HepG2 (cell line): Measurements from ENCODE around the gene MUL1. TPM values are rescaled to one million over a fixed set of nuclear protein-coding genes. Genes with fewer than 3 reads are reported as not detected.
A peak's percentile ranks its signal among the peaks of the same experiment; 100 is the strongest.

Experiments used
- ATAC-seq: fragments of 200-7000 bp; cut with Tn5 transposase; 3 replicates; pipeline ENCODE4 v1.9.1; 2020; ENCODE audit warnings: mild to moderate bottlenecking, moderate library complexity
- BruUV-seq: library from RNA; stranded (reverse); fragments of 400-500 nt; replicated peaks from 2 replicates; lab custom pipeline; 2021; lab: Mats Ljungman, UMichigan
- CTCF ChIA-PET: fragments of 300-600 bp; formaldehyde crosslinking; extraction: SDS; loops from one replicate; lab custom pipeline; 2021; ENCODE audit warnings: low total read pairs, inconsistent platforms, low intra/inter-chr PET ratio; lab: Yijun Ruan, JAX
- POLR2A ChIA-PET: fragments of 350-600 bp; sonication (Branson Sonifier 250); formaldehyde crosslinking; loops from one replicate; lab custom pipeline; 2020; ENCODE audit warnings: antibody characterized with exemption, inconsistent platforms; lab: Yijun Ruan, JAX
- DNase-seq: peaks from one replicate; pipeline ENCODE4 v3.0.0-alpha.2; 2015; ENCODE audit warnings: low spot score
- FAIRE-seq: peaks from 3 replicates; lab custom pipeline; 2011; peaks lifted over from hg19 to GRCh38; lab: Jason Lieb, UNC
- H2AFZ ChIP-seq: one replicate; pipeline ENCODE4 v1.6.1; 2011; ENCODE audit warnings: low read length, inconsistent platforms
- H3K27ac ChIP-seq: fragments of 300-600 bp; 3 replicates; pipeline ENCODE4 v1.8.0; 2011; ENCODE audit warnings: mixed run types, mild to moderate bottlenecking, mixed read lengths, low read length, inconsistent platforms; ENCODE audit not compliant: insufficient read depth; ENCODE audit errors: extremely low read length
- H3K27me3 ChIP-seq, 2 experiments: fragments of 200-600 bp in 1 of 2; 2 replicates in 1 of 2; 3 replicates in 1 of 2; pipeline versions ENCODE4 v1.6.0 to v1.8.0; 2011; ENCODE audit warnings: low read length in 2 of 2, mild to moderate bottlenecking in 2 of 2, moderate library complexity in 2 of 2, inconsistent platforms in 1 of 2; ENCODE audit not compliant: insufficient read depth in 2 of 2, control insufficient read depth in 1 of 2
- H3K36me3 ChIP-seq, 2 experiments: fragments of 200-600 bp in 1 of 2; replicated peaks in 1 of 2; 2 replicates in 1 of 2; 3 replicates in 1 of 2; pipeline versions ENCODE4 v1.5.1 to v1.8.0; 2011; ENCODE audit warnings: low read length in 2 of 2, inconsistent platforms in 1 of 2; ENCODE audit not compliant: insufficient read depth in 2 of 2, control insufficient read depth in 1 of 2
- H3K4me1 ChIP-seq: 2 replicates; pipeline ENCODE4 v1.5.1; 2012; ENCODE audit warnings: low read length, inconsistent platforms; ENCODE audit not compliant: insufficient read depth
- H3K4me2 ChIP-seq: 2 replicates; pipeline ENCODE4 v1.6.0; 2011; ENCODE audit warnings: low read depth, low read length, inconsistent platforms
- H3K4me3 ChIP-seq, 3 experiments: fragments of 200-600 bp in 1 of 3; sonication (generic), shearing (Covaris generic) in 1 of 3; replicated peaks in 1 of 3; 2 replicates each; pipeline ENCODE4 v1.5.1; 2011 to 2016; ENCODE audit warnings: low read length in 3 of 3, inconsistent platforms in 2 of 3, low read depth in 2 of 3, mild to moderate bottlenecking in 2 of 3, control low read depth in 1 of 3, mixed read lengths in 1 of 3; ENCODE audit not compliant: insufficient read depth in 1 of 3
- H3K79me2 ChIP-seq: one replicate; pipeline ENCODE4 v1.6.1; 2011; ENCODE audit warnings: low read length, inconsistent platforms; ENCODE audit not compliant: insufficient read depth
- H3K9ac ChIP-seq: 2 replicates; pipeline ENCODE4 v1.6.0; 2011; ENCODE audit warnings: mild to moderate bottlenecking, low read depth, low read length, inconsistent platforms; ENCODE audit not compliant: insufficient read depth
- H3K9me3 ChIP-seq: 2 replicates; pipeline ENCODE4 v1.5.1; 2012; ENCODE audit warnings: mild to moderate bottlenecking, low read length
- H4K20me1 ChIP-seq: 2 replicates; pipeline ENCODE4 v1.6.0; 2011; ENCODE audit warnings: inconsistent platforms, mild to moderate bottlenecking, low read length, moderate library complexity; ENCODE audit not compliant: insufficient read depth
- ATF7 ChIP-seq, 2 experiments: fragments of 450-650 bp in 1 of 2; sonication (generic) in 1 of 2; formaldehyde crosslinking in 1 of 2; IDR thresholded peaks; 2 replicates each; pipeline versions ENCODE4 v1.4.0 to v1.6.1; 2016 to 2020; ENCODE audit warnings: antibody characterized with exemption in 1 of 2, mild to moderate bottlenecking in 1 of 2, missing genetic modification reagents in 1 of 2
- FOXP1 ChIP-seq, 2 experiments: fragments of 450-650 bp in 1 of 2; IDR thresholded peaks; 2 replicates each; pipeline ENCODE4 v1.6.1; 2017 to 2018; ENCODE audit warnings: antibody characterized with exemption in 1 of 2
- IRF2 ChIP-seq: IDR thresholded peaks from 2 replicates; pipeline ENCODE4 v1.6.1; 2018; ENCODE audit warnings: missing genetic modification reagents, missing compliant biosample characterization
- RERE ChIP-seq: IDR thresholded peaks from 2 replicates; pipeline ENCODE4 v1.6.1; 2016; ENCODE audit warnings: low read depth, missing genetic modification reagents, missing compliant biosample characterization
- SP2 ChIP-seq: sonication (generic); formaldehyde crosslinking; IDR thresholded peaks from 2 replicates; pipeline ENCODE4 v1.5.1; 2020; ENCODE audit warnings: mild to moderate bottlenecking, missing genetic modification reagents
- WGBS: methylation state at CpG from one replicate; pipeline ENCODE4 v1.1.6; 2017; ENCODE audit warnings: low lambda C conversion rate; 5-methylcytosine and 5-hydroxymethylcytosine counted together
- in situ Hi-C: cut with HindIII; loops from 2 replicates; pipeline ENCODE4 v1.10.0; 2017; ENCODE audit warnings: low pct_unique_long_range_greater_than_20kb; ENCODE audit not compliant: extremely low pct_ligation_motif_present
- intact Hi-C: fragments of 100-400 bp; cut with micrococcal nuclease; formaldehyde crosslinking; loops from one replicate; pipeline ENCODE4 v1.10.0; 2022; ENCODE audit not compliant: unreplicated experiment
- polyA plus RNA-seq, 8 experiments: library from polyadenylated mRNA; depleted of rRNA in 3 of 8; stranded (reverse) in 7 of 8; unstranded in 1 of 8; fragments of >200 nt; fragmentation: Illumina TruSeq in 4 of 8; extraction: Trizol in 4 of 8; gene quantifications; 2 replicates each; pipeline versions ENCODE4 v1.2.1 to v1.2.3, GENCODE V29; 2011 to 2016; ENCODE audit warnings: low read depth in 4 of 8, missing spikeins in 1 of 8, mixed read lengths in 1 of 8; ENCODE audit not compliant: insufficient read depth in 1 of 8
- total RNA-seq, 5 experiments: library from RNA; depleted of rRNA; stranded (reverse); fragments of >200 nt; fragmentation: Illumina TruSeq; extraction: Trizol; gene quantifications; 2 replicates each; pipeline ENCODE4 v1.2.3, GENCODE V29; 2016; ENCODE audit warnings: low read depth in 1 of 5

Gene MUL1
- total and polyA plus RNA-seq, 2 of the 13 experiments (the other 11 are each of a cell fraction or from before 2014, with no cell fraction given): 21.5 to 26.5 TPM

DNA sequence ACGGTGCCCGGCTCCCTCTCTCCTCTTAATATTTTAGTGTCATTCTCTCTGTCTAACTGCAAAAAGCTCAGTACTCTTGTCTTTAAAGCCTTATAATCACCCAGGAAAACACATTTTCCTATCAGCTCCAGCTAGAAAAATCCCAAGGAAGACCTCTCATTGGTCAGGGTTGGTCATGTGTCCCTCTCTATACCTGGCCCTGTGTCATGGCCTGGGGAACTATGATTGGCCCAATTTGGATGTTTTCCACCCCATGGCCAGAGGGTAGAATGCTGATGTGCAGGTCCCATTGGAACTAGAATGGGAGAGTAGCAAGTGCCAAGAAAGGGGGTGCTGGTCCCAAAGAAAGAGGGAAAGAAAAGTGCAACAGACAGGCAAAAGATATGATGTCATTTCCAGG is 49.2 kb downstream of the MUL1 start:
- no peak for ATAC-seq
- no peak for FAIRE-seq

DNA sequence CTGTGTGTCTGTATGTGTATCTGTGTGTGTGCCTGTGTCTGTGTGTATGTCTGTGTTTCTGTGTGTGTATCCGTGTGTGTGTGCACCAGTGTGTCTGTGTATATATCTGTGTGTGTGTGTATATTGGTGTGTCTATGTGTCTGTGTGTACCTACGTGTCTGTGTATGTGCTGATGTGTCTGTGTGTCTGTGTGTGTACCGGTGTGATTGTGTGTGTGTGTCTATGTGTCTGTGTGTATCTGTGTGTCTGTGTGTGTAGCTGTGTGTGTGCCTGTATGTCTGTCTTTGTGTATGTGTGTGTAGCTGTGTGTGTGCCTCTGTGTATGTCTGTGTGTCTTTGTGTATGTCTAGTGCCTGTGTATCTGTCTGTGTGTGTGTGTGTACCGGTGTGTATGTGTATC is 53.9 kb downstream of the MUL1 start:
- Histone ChIP-seq H2AFZ (no peak overlapping the region), H3K36me3 (no peaks in the 10 kb centered on the region), H3K27ac (no peak overlapping the region), H3K27me3 (0 out of 5 replicates have a peak, but pooled peaks cover 0 to 1% of the 10 kb centered on the region in 2 experiments), H3K4me1 (no peaks in the 10 kb centered on the region), H3K79me2 (no peaks in the 10 kb centered on the region), H3K9me3 (no peaks in the 10 kb centered on the region), H3K4me2 (no peak overlapping the region), H4K20me1 (no peaks in the 10 kb centered on the region), H3K4me3 (no peak overlapping the region), H3K9ac (no peak overlapping the region)
- 75% methylated on average over 4 of the region's 4 CpGs for WGBS
- FAIRE-seq (peak; percentile 30), DNase-seq (no peak), ATAC-seq (no peak)
- BruUV-seq: no TSS peak
- CTCF ChIA-PET: no interaction called here
- POLR2A ChIA-PET: no interaction called here
- intact Hi-C loops (no loop called here), in situ Hi-C loops (no loop called here)
- TF ChIP-seq IRF2 (CRISPR knock-in tag) (no peak), FOXP1 (IDR thresholded peaks at IDR 0.05) (peak; percentile 26; the same call in 1 of the 2 replicates), FOXP1 (CRISPR knock-in tag; IDR thresholded peaks at IDR 0.05) (no peak), ATF7 (IDR thresholded peaks at IDR 0.05) (peak; percentile 5; the same call in 1 of the 2 replicates), ATF7 (CRISPR knock-in tag; IDR thresholded peaks at IDR 0.05) (no peak), RERE (no peak)

More for the DNA sequence above, 49.2 kb downstream of the MUL1 start:
- no TSS peak for BruUV-seq
- no peak overlapping the region for H3K4me3 ChIP-seq
- intact Hi-C loops: no loop called here
- H4K20me1 ChIP-seq: no peaks in the 10 kb centered on the region
- in situ Hi-C loops: no loop called here
- no peaks in the 10 kb centered on the region for H3K36me3 ChIP-seq
- H3K9me3 ChIP-seq: no peaks in the 10 kb centered on the region
- 98% methylated on average over 2 of the region's 2 CpGs for WGBS
- H3K27ac ChIP-seq: no peak overlapping the region
- H3K9ac ChIP-seq: no peak overlapping the region
- no peaks in the 10 kb centered on the region for H3K4me1 ChIP-seq
- no peak overlapping the region for H3K4me2 ChIP-seq
- no peaks in the 10 kb centered on the region for H3K27me3 ChIP-seq
- H2AFZ ChIP-seq: no peak overlapping the region
- no peaks in the 10 kb centered on the region for H3K79me2 ChIP-seq
- no peak for DNase-seq
- CTCF ChIA-PET: no interaction called here
- POLR2A ChIA-PET: no interaction called here
- no peak for TF ChIP-seq SP2
- TF ChIP-seq ATF7 (IDR thresholded peaks at IDR 0.05): peak; percentile 81
- no peak for TF ChIP-seq ATF7 (CRISPR knock-in tag; IDR thresholded peaks at IDR 0.05)
- TF ChIP-seq, all 625 proteins: peak for 1
